ENCODE measurements around the gene FTCD.

DNA sequence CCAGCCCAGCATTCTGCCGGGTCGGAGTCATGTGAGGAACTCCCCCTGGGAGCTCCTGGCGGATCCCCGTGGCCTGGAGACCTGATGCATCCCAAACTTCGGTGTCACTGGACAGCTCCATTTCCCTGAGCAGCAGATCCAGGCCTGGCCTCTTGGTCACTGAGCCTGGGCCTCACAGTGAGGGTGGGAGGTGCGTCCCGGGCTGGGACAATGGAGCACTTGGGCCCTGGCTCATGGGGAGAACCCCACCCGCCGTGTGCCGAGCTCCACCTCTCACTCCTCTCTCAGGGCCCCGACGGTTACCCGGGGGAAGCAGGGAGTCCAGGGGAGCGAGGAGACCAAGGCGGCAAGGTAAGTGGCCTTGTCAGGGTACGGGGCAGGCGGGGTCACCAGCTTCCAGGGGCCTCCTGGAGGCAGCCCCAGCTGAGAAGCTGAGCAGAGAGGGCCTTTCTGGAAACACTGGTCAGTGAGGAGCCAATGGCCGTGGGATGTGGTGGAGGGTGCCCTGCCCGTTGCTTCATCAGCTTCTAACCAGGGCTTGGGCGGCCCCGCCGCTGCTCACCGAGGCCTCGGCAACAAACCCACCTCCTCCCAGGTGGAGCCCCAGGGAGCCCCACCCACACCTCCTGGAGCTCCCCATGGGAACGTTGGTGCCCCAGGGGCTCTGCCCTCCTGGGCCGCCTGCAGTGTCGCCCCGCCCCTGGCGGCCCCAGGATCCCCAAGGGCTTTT, 37.6 kb downstream of the FTCD start:
- TF ChIP-seq, protein P1, sequence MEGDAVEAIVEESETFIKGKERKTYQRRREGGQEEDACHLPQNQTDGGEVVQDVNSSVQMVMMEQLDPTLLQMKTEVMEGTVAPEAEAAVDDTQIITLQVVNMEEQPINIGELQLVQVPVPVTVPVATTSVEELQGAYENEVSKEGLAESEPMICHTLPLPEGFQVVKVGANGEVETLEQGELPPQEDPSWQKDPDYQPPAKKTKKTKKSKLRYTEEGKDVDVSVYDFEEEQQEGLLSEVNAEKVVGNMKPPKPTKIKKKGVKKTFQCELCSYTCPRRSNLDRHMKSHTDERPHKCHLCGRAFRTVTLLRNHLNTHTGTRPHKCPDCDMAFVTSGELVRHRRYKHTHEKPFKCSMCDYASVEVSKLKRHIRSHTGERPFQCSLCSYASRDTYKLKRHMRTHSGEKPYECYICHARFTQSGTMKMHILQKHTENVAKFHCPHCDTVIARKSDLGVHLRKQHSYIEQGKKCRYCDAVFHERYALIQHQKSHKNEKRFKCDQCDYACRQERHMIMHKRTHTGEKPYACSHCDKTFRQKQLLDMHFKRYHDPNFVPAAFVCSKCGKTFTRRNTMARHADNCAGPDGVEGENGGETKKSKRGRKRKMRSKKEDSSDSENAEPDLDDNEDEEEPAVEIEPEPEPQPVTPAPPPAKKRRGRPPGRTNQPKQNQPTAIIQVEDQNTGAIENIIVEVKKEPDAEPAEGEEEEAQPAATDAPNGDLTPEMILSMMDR (IDR thresholded peaks at IDR 0.05 in 8 of 11, conservative IDR thresholded peaks at IDR 0.05 in 3 of 11), result no peak
- TF ChIP-seq POLR2A (IDR thresholded peaks at IDR 0.05) (no peak), POLR2AphosphoS5 (IDR thresholded peaks at IDR 0.05) (no peak)
